IPS-20b (cell line): ENCODE data around the gene TRIM63.
A peak's percentile ranks its signal among the peaks of the same experiment; 100 is the strongest.

Experiments used
- H3K27ac ChIP-seq: one replicate; pipeline ENCODE4 v1.5.1; 2013; ENCODE audit warnings: low read length
- H3K27me3 ChIP-seq: 2 replicates; pipeline ENCODE4 v1.6.1; 2013; ENCODE audit warnings: mild to moderate bottlenecking, low read length, inconsistent platforms; ENCODE audit not compliant: insufficient read depth
- H3K36me3 ChIP-seq: 2 replicates; pipeline ENCODE4 v1.6.1; 2013; ENCODE audit warnings: low read depth, mild to moderate bottlenecking, inconsistent platforms, low read length, moderate library complexity; ENCODE audit not compliant: insufficient read depth
- H3K4me1 ChIP-seq: 2 replicates; pipeline ENCODE4 v1.6.1; 2013; ENCODE audit warnings: mild to moderate bottlenecking, control low read depth, inconsistent platforms, low read length, moderate library complexity; ENCODE audit not compliant: insufficient read depth
- H3K4me3 ChIP-seq: 2 replicates; pipeline ENCODE4 v1.5.1; 2013; ENCODE audit warnings: mild to moderate bottlenecking, low read length, inconsistent platforms
- H3K9ac ChIP-seq: 2 replicates; pipeline ENCODE4 v1.6.1; 2013; ENCODE audit warnings: low read depth, mild to moderate bottlenecking, inconsistent platforms, low read length, moderate library complexity
- H3K9me3 ChIP-seq: 2 replicates; pipeline ENCODE4 v1.6.1; 2013; ENCODE audit warnings: mild to moderate bottlenecking, low read depth, low read length, inconsistent platforms; ENCODE audit not compliant: insufficient read depth

The TRIM63 gene

DNA sequence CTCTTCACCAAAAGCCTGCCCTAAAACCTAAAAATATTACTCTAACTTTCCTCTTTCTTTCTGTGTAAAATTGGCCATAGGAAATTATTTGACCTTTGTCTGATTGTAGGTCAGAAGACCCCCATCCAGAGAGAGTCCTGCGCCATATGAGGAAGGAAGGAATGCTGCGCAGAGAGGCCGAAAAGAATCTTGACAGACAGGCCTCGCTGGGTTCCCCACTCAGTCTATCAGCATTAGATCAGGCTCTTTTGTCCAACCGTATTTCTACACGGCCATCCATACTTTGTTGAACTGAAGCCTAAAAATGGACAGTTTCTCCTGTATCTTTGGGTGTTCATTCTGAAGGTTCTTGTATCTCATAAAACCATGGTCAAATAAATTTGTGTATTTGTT is 17.2 kb downstream of the TRIM63 start:
- H3K4me1 ChIP-seq: no peaks in the 10 kb centered on the region
- no peak overlapping the region for H3K27ac ChIP-seq
- no peak overlapping the region for H3K9ac ChIP-seq
- H3K36me3 ChIP-seq: no peaks in the 10 kb centered on the region
- no peak overlapping the region for H3K4me3 ChIP-seq
- H3K9me3 ChIP-seq: no peaks in the 10 kb centered on the region
- peaks cover 69% of the 10 kb centered on the region for H3K27me3 ChIP-seq

GRCh38 chr1:26049531-26050247 is 17.7 kb downstream of the TRIM63 start:
- Histone ChIP-seq H3K4me3 (no peak overlapping the region), H3K27me3 (peaks cover 74% of the 10 kb centered on the region), H3K9ac (no peak overlapping the region), H3K27ac (no peak overlapping the region), H3K9me3 (no peaks in the 10 kb centered on the region), H3K4me1 (no peaks in the 10 kb centered on the region), H3K36me3 (no peaks in the 10 kb centered on the region)

GRCh38 chr1:26047278-26047874 is 20.1 kb downstream of the TRIM63 start:
- Histone ChIP-seq H3K9me3 (no peaks in the 10 kb centered on the region), H3K27me3 (peaks cover 86% of the 10 kb centered on the region), H3K4me3 (no peak overlapping the region), H3K27ac (no peak overlapping the region), H3K36me3 (no peaks in the 10 kb centered on the region), H3K9ac (no peak overlapping the region), H3K4me1 (no peaks in the 10 kb centered on the region)

GRCh38 chr1:26046246-26047095 is 21.0 kb downstream of the TRIM63 start:
- Histone ChIP-seq H3K27me3 (peaks cover 94% of the 10 kb centered on the region), H3K4me1 (no peaks in the 10 kb centered on the region), H3K9ac (no peak overlapping the region), H3K4me3 (peak overlapping the region; percentile 47; the same call in 1 of the 2 replicates), H3K27ac (no peak overlapping the region), H3K9me3 (no peaks in the 10 kb centered on the region), H3K36me3 (no peaks in the 10 kb centered on the region)

DNA sequence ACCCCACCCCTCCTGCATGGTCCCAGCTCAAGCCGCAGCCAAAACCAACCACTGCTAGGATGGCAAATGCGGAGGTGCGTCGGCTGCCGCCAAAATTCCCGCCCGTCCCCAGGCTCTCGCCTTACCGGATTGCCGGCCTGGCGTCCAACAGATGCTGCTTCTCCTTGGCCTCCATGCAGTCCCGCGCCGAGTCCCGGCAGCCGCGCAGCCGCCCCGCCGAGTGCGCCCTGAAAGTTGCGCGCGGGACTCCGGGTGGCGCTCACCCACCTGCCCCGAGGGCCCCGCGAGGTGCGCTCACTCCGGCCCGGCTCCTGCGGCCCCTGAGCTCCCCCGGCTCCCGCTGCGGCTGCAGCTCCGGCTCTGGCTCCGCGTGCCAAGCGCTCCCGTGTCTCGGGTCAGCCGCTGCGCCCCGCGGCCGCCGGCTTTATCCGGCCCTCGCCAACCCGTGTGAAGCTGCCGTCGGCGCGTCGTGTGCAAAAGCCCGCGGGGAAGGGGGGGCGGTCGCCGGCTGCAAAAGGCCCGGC is 21.6 kb downstream of the TRIM63 start, which contains the start of gene SLC30A2:
Gene SLC30A2, minus strand, starts transcription at position 397 of the 524 bp plus-strand sequence. Its CDS starts 222 bp downstream, at position 175.
- H3K27ac ChIP-seq: no peak within 1 kb of the TSS
- peaks cover 91% of the 10 kb centered on the region for H3K27me3 ChIP-seq
- no peaks in the 10 kb centered on the region for H3K4me1 ChIP-seq
- no peaks in the 10 kb centered on the region for H3K9me3 ChIP-seq
- H3K9ac ChIP-seq: no peak within 1 kb of the TSS
- no peaks in the 10 kb centered on the region for H3K36me3 ChIP-seq
- peak within 1 kb of the TSS; percentile 47; the same call in 1 of the 2 replicates for H3K4me3 ChIP-seq

- Histone ChIP-seq H3K36me3 (no peaks in the 10 kb centered on the region), H3K27ac (no peak overlapping the region), H3K9me3 (no peaks in the 10 kb centered on the region), H3K27me3 (peaks cover 90% of the 10 kb centered on the region), H3K4me1 (no peaks in the 10 kb centered on the region), H3K4me3 (peak overlapping the region; percentile 47; the same call in 1 of the 2 replicates), H3K9ac (no peak overlapping the region)
Measured at GRCh38 chr1:26044971-26045721, 22.3 kb downstream of the TRIM63 start.

DNA sequence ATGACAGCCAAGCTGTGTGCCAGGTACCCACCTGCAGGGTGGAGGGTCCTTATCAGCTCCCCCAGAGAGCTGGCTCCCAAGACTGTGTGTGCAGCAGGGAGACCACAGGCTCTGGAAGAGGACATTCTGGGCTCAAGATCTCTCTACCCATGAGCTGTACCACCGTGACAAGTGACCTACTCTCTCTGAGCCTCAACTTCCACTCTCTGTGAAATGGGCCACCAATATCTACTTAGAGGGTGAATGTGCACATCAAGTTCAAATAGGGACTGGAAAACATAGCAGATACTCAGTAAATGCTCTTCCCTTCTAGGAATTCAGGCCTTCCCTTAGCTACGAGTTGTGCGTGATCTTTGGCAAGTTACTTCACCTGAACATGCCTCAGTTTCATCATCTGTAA is 23.0 kb downstream of the TRIM63 start:
- Histone ChIP-seq H3K4me1 (no peaks in the 10 kb centered on the region), H3K4me3 (no peak overlapping the region), H3K27ac (no peak overlapping the region), H3K9me3 (no peaks in the 10 kb centered on the region), H3K27me3 (peaks cover 87% of the 10 kb centered on the region), H3K9ac (no peak overlapping the region), H3K36me3 (no peaks in the 10 kb centered on the region)

DNA sequence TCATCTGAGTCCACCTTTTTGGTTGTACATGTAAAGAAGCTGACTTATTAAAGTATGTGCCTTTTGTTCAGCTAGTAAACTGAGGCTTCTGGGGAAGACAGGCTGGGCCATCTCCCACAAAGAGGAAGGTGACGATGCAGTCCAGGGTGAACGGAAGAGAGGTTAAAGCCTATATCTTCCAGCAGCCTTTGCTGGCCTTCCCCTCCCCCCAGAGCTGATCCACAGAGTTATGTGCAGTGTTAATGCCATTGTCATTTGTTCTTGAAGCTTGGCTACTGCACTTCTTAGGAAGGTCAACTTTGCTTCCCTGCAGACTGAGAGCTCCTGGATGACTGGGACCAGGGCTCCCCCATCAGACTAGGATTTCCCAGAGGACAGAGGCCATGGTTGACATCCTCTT is 23.7 kb downstream of the TRIM63 start:
- peaks cover 82% of the 10 kb centered on the region for H3K27me3 ChIP-seq
- no peaks in the 10 kb centered on the region for H3K4me1 ChIP-seq
- H3K27ac ChIP-seq: no peak overlapping the region
- H3K9me3 ChIP-seq: no peaks in the 10 kb centered on the region
- H3K36me3 ChIP-seq: no peaks in the 10 kb centered on the region
- no peak overlapping the region for H3K9ac ChIP-seq
- no peak overlapping the region for H3K4me3 ChIP-seq

DNA sequence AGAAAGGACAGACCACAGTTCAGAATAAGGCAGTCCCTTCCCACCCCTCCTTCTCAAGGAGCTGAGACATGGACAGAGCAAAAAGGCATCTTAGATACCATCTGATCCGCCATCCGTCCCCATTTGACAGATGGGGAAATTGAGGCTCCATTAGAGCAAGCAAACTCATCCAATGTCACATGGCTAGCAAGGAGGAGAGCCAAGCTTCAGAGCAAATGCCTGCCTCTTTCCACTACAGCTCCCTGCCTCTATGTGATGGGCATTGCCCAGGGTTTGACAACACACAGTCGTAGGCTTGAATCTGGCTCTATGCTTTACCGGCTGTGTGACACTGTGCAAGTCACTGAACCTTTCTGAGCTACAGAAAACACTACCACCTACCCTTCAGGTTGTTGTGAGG is 25.5 kb downstream of the TRIM63 start:
- no peak overlapping the region for H3K9ac ChIP-seq
- no peaks in the 10 kb centered on the region for H3K36me3 ChIP-seq
- H3K9me3 ChIP-seq: no peaks in the 10 kb centered on the region
- peaks cover 72% of the 10 kb centered on the region for H3K27me3 ChIP-seq
- H3K4me1 ChIP-seq: no peaks in the 10 kb centered on the region
- no peak overlapping the region for H3K27ac ChIP-seq
- H3K4me3 ChIP-seq: no peak overlapping the region

- Histone ChIP-seq H3K4me3 (no peak overlapping the region), H3K27ac (no peak overlapping the region), H3K9me3 (no peaks in the 10 kb centered on the region), H3K27me3 (peaks cover 72% of the 10 kb centered on the region), H3K9ac (no peak overlapping the region), H3K36me3 (no peaks in the 10 kb centered on the region), H3K4me1 (peaks cover under 1% of the 10 kb centered on the region; the same call in 1 of the 2 replicates)
Measured at GRCh38 chr1:26041401-26041800, 26.0 kb downstream of the TRIM63 start.

- H3K27me3 ChIP-seq: peaks cover 68% of the 10 kb centered on the region
Measured at GRCh38 chr1:26038904-26039303, 28.5 kb downstream of the TRIM63 start.

More at GRCh38 chr1:26038904-26039303, 28.5 kb downstream of the TRIM63 start:
- H3K36me3 ChIP-seq: no peaks in the 10 kb centered on the region
- H3K4me3 ChIP-seq: no peak overlapping the region
- H3K4me1 ChIP-seq: peaks cover 3% of the 10 kb centered on the region; the same call in 1 of the 2 replicates
- no peak overlapping the region for H3K9ac ChIP-seq
- no peaks in the 10 kb centered on the region for H3K9me3 ChIP-seq
- H3K27ac ChIP-seq: no peak overlapping the region
